ENCODE results near the gene GNPDA1.

DNA sequence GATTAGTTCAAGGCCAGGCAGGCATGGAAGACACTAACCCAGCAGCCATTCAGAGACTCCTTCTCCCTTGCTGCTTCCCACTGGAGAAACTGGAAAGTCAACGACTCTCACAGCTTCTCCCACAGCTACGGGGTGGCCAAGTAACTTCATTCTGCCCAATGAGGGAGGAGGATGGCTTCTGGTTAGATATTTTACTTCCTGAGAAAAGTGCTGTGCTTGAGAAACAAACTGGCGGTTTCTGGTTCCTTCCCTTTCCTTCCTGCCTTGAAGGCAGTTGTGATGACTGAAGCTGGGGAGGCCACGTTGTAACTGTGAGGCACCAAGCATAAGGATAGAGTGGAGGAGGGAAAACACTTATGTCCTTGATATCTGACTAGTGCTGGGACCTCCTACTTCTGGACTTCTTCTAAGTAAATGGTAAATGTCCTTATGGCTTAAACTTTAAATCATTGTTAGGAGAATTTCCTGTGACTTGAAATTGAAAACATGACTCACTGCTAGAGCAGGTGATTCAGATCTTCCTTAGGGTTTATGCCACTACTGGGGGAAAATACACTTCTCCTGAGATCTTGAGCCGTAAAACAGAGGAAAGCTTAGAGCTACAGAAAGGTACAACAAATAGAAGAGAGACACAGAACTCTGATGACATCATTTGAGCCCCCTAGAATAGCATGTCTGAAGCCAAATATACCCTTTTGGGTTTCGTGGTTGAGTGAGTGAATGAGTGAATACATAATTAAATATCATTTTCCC is 3.1 kb upstream of the GNPDA1 start:
- TF ChIP-seq, protein P1, sequence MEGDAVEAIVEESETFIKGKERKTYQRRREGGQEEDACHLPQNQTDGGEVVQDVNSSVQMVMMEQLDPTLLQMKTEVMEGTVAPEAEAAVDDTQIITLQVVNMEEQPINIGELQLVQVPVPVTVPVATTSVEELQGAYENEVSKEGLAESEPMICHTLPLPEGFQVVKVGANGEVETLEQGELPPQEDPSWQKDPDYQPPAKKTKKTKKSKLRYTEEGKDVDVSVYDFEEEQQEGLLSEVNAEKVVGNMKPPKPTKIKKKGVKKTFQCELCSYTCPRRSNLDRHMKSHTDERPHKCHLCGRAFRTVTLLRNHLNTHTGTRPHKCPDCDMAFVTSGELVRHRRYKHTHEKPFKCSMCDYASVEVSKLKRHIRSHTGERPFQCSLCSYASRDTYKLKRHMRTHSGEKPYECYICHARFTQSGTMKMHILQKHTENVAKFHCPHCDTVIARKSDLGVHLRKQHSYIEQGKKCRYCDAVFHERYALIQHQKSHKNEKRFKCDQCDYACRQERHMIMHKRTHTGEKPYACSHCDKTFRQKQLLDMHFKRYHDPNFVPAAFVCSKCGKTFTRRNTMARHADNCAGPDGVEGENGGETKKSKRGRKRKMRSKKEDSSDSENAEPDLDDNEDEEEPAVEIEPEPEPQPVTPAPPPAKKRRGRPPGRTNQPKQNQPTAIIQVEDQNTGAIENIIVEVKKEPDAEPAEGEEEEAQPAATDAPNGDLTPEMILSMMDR (IDR thresholded peaks at IDR 0.05) = no peak
- peak in 1 of 2 donors; percentile 9 for TF ChIP-seq POLR2AphosphoS5 (IDR thresholded peaks at IDR 0.05)
